ENCODE measurements around the gene PCNX2.

The PCNX2 gene

GRCh38 chr1:233333086-233333485 is 37.6 kb upstream of the PCNX2 start:
- H3K27ac ChIP-seq (ENCODE audit: insufficient read depth, low read length, poor library complexity, severe bottlenecking), result no peak overlapping the region
- no peaks in the 10 kb centered on the region for H3K27me3 ChIP-seq (replicated peaks; ENCODE audit: control insufficient read depth, insufficient read depth, low read length, poor library complexity, severe bottlenecking)
- H3K36me3 ChIP-seq (ENCODE audit: control insufficient read depth, insufficient read depth, low read length), result no peaks in the 10 kb centered on the region
- H3K4me1 ChIP-seq (ENCODE audit: control insufficient read depth, insufficient read depth, low read length, poor library complexity, severe bottlenecking), result peaks cover 5% of the 10 kb centered on the region
- no peak overlapping the region for H3K4me3 ChIP-seq (ENCODE audit: insufficient read depth, low read depth, low read length, poor library complexity, severe bottlenecking)
- DNase-seq, result no peak
- H3K9me3 ChIP-seq (ENCODE audit: control insufficient read depth, low read length), result no peaks in the 10 kb centered on the region

DNA sequence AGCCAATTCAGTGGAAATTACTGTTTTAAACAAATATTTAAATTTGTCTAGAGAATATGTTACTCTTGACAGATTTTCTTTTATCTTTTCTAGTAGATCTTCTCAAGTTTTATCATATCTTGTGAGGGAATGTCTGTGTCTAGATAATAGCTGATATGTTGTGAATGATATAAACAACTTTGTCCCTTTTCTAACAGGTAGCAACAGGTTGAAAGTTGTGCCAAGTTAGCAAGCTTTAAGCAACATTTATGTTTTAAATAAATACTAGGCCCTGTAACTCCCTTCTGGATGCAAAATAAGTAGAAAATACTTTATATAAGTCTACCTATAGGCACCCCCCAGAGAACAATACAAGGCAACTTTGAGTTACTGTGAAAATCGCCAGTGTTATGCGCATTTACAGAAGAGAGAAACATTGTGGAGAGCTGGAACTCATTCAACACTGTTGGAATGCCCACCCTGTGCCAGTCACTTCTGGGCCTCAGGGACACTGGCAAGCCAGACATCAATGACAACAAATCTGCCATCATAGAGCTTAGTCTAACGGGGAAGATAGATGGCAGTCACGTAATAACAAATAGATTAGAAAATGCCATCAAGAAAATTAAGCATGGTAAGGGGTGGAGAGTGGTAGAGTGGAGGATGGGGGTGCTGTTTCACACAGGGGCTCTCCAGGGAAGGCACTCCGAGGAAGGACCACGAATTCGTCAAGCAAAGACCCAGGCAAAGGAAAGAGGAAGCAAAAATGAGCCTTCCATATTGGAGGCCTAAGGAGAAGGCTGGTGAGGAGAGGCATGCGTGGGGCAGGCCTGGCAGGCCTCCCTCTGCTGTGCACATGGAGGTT is 36.4 kb upstream of the PCNX2 start:
- Histone ChIP-seq H3K27me3 (replicated peaks; ENCODE audit: control insufficient read depth, insufficient read depth, low read length, poor library complexity, severe bottlenecking) (no peaks in the 10 kb centered on the region), H3K36me3 (ENCODE audit: control insufficient read depth, insufficient read depth, low read length) (no peaks in the 10 kb centered on the region), H3K27ac (ENCODE audit: insufficient read depth, low read length, poor library complexity, severe bottlenecking) (no peak overlapping the region), H3K9me3 (ENCODE audit: control insufficient read depth, low read length) (no peaks in the 10 kb centered on the region), H3K4me3 (ENCODE audit: insufficient read depth, low read depth, low read length, poor library complexity, severe bottlenecking) (no peak overlapping the region), H3K4me1 (ENCODE audit: control insufficient read depth, insufficient read depth, low read length, poor library complexity, severe bottlenecking) (peaks cover 5% of the 10 kb centered on the region)
- no peak for DNase-seq

DNA sequence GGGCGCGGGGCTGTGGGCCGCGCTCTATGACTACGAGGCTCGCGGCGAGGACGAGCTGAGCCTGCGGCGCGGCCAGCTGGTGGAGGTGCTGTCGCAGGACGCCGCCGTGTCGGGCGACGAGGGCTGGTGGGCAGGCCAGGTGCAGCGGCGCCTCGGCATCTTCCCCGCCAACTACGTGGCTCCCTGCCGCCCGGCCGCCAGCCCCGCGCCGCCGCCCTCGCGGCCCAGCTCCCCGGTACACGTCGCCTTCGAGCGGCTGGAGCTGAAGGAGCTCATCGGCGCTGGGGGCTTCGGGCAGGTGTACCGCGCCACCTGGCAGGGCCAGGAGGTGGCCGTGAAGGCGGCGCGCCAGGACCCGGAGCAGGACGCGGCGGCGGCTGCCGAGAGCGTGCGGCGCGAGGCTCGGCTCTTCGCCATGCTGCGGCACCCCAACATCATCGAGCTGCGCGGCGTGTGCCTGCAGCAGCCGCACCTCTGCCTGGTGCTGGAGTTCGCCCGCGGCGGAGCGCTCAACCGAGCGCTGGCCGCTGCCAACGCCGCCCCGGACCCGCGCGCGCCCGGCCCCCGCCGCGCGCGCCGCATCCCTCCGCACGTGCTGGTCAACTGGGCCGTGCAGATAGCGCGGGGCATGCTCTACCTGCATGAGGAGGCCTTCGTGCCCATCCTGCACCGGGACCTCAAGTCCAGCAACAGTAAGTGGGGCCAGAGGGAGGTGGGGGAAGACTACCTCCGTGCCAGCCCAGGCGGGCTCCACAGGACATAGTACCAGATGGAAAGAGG is 32.8 kb upstream of the PCNX2 start:
- Histone ChIP-seq H3K9me3 (ENCODE audit: control insufficient read depth, low read length) (no peaks in the 10 kb centered on the region), H3K4me1 (ENCODE audit: control insufficient read depth, insufficient read depth, low read length, poor library complexity, severe bottlenecking) (peaks cover 5% of the 10 kb centered on the region), H3K4me3 (ENCODE audit: insufficient read depth, low read depth, low read length, poor library complexity, severe bottlenecking) (peak overlapping the region; percentile 72), H3K27ac (ENCODE audit: insufficient read depth, low read length, poor library complexity, severe bottlenecking) (no peak overlapping the region), H3K36me3 (ENCODE audit: control insufficient read depth, insufficient read depth, low read length) (no peaks in the 10 kb centered on the region), H3K27me3 (replicated peaks; ENCODE audit: control insufficient read depth, insufficient read depth, low read length, poor library complexity, severe bottlenecking) (no peaks in the 10 kb centered on the region)
- peak; percentile 2 to 15 (median 5) for DNase-seq

- H3K27ac ChIP-seq (ENCODE audit: insufficient read depth, low read length, poor library complexity, severe bottlenecking), result no peak within 1 kb of the TSS
- DNase-seq, result no peak
These were observed 32.2 kb upstream of the PCNX2 start, which contains the start of gene MAP3K21 for GRCh38 chr1:233327651-233328141. TSS of gene MAP3K21 (plus strand) at chr1:233327724. CDS start at chr1:233328029, 305 bp downstream.

GRCh38 chr1:233326811-233327650 is 31.5 kb upstream of the PCNX2 start:
- Histone ChIP-seq H3K9me3 (ENCODE audit: control insufficient read depth, low read length) (no peaks in the 10 kb centered on the region), H3K4me3 (ENCODE audit: insufficient read depth, low read depth, low read length, poor library complexity, severe bottlenecking) (peak overlapping the region; percentile 46), H3K27ac (ENCODE audit: insufficient read depth, low read length, poor library complexity, severe bottlenecking) (no peak overlapping the region), H3K4me1 (ENCODE audit: control insufficient read depth, insufficient read depth, low read length, poor library complexity, severe bottlenecking) (peaks cover 5% of the 10 kb centered on the region), H3K36me3 (ENCODE audit: control insufficient read depth, insufficient read depth, low read length) (no peaks in the 10 kb centered on the region), H3K27me3 (replicated peaks; ENCODE audit: control insufficient read depth, insufficient read depth, low read length, poor library complexity, severe bottlenecking) (no peaks in the 10 kb centered on the region)
- DNase-seq, result peak; percentile 82 to 86 (median 85)

More at GRCh38 chr1:233327651-233328141, 32.2 kb upstream of the PCNX2 start, which contains the start of gene MAP3K21:
- Histone ChIP-seq H3K9me3 (ENCODE audit: control insufficient read depth, low read length) (no peaks in the 10 kb centered on the region), H3K27me3 (replicated peaks; ENCODE audit: control insufficient read depth, insufficient read depth, low read length, poor library complexity, severe bottlenecking) (no peaks in the 10 kb centered on the region), H3K36me3 (ENCODE audit: control insufficient read depth, insufficient read depth, low read length) (no peaks in the 10 kb centered on the region), H3K4me3 (ENCODE audit: insufficient read depth, low read depth, low read length, poor library complexity, severe bottlenecking) (peak within 1 kb of the TSS; percentile 72), H3K4me1 (ENCODE audit: control insufficient read depth, insufficient read depth, low read length, poor library complexity, severe bottlenecking) (peaks cover 5% of the 10 kb centered on the region)

GRCh38 chr1:233326319-233326718 is 30.8 kb upstream of the PCNX2 start:
- no peaks in the 10 kb centered on the region for H3K9me3 ChIP-seq (ENCODE audit: control insufficient read depth, low read length)
- DNase-seq, result no peak
- peaks cover 5% of the 10 kb centered on the region for H3K4me1 ChIP-seq (ENCODE audit: control insufficient read depth, insufficient read depth, low read length, poor library complexity, severe bottlenecking)
- no peak overlapping the region for H3K27ac ChIP-seq (ENCODE audit: insufficient read depth, low read length, poor library complexity, severe bottlenecking)
- no peaks in the 10 kb centered on the region for H3K36me3 ChIP-seq (ENCODE audit: control insufficient read depth, insufficient read depth, low read length)
- no peak overlapping the region for H3K4me3 ChIP-seq (ENCODE audit: insufficient read depth, low read depth, low read length, poor library complexity, severe bottlenecking)
- H3K27me3 ChIP-seq (replicated peaks; ENCODE audit: control insufficient read depth, insufficient read depth, low read length, poor library complexity, severe bottlenecking), result no peaks in the 10 kb centered on the region

- Histone ChIP-seq H3K4me1 (ENCODE audit: control insufficient read depth, insufficient read depth, low read length, poor library complexity, severe bottlenecking) (peaks cover 2% of the 10 kb centered on the region), H3K9me3 (ENCODE audit: control insufficient read depth, low read length) (no peaks in the 10 kb centered on the region), H3K4me3 (ENCODE audit: insufficient read depth, low read depth, low read length, poor library complexity, severe bottlenecking) (no peak overlapping the region), H3K27ac (ENCODE audit: insufficient read depth, low read length, poor library complexity, severe bottlenecking) (no peak overlapping the region), H3K36me3 (ENCODE audit: control insufficient read depth, insufficient read depth, low read length) (no peaks in the 10 kb centered on the region), H3K27me3 (replicated peaks; ENCODE audit: control insufficient read depth, insufficient read depth, low read length, poor library complexity, severe bottlenecking) (no peaks in the 10 kb centered on the region)
- DNase-seq, result no peak
These were observed 28.2 kb upstream of the PCNX2 start for GRCh38 chr1:233323718-233324117.

- Histone ChIP-seq H3K4me1 (ENCODE audit: control insufficient read depth, insufficient read depth, low read length, poor library complexity, severe bottlenecking) (no peaks in the 10 kb centered on the region), H3K27ac (ENCODE audit: insufficient read depth, low read length, poor library complexity, severe bottlenecking) (no peak overlapping the region), H3K4me3 (ENCODE audit: insufficient read depth, low read depth, low read length, poor library complexity, severe bottlenecking) (no peak overlapping the region), H3K36me3 (ENCODE audit: control insufficient read depth, insufficient read depth, low read length) (no peaks in the 10 kb centered on the region), H3K9me3 (ENCODE audit: control insufficient read depth, low read length) (no peaks in the 10 kb centered on the region), H3K27me3 (replicated peaks; ENCODE audit: control insufficient read depth, insufficient read depth, low read length, poor library complexity, severe bottlenecking) (no peaks in the 10 kb centered on the region)
- no peak for DNase-seq
These were observed 24.5 kb upstream of the PCNX2 start for GRCh38 chr1:233320023-233320422.

DNA sequence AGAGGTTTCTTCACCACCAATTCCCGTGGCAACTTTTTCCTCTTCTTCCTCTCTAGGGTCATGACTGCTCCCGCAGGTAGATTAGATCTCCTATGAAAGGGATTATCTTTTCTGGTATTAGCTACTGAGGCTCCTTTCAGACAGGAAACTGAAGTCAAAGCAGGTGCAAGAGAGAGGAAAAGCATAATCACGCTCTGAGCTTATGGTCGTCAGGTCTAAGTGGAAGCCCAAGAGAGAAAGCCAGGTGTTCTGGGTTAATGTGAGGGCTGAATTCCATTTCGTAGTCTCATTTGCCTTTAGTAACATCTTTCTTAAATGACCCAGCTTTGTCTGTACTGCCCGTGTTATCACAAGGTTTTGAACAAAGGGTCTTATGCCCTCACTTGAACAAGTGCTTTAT is 23.7 kb upstream of the PCNX2 start:
- DNase-seq, result no peak
- Histone ChIP-seq H3K27me3 (replicated peaks; ENCODE audit: control insufficient read depth, insufficient read depth, low read length, poor library complexity, severe bottlenecking) (no peaks in the 10 kb centered on the region), H3K4me1 (ENCODE audit: control insufficient read depth, insufficient read depth, low read length, poor library complexity, severe bottlenecking) (no peaks in the 10 kb centered on the region), H3K27ac (ENCODE audit: insufficient read depth, low read length, poor library complexity, severe bottlenecking) (no peak overlapping the region), H3K9me3 (ENCODE audit: control insufficient read depth, low read length) (no peaks in the 10 kb centered on the region), H3K4me3 (ENCODE audit: insufficient read depth, low read depth, low read length, poor library complexity, severe bottlenecking) (no peak overlapping the region), H3K36me3 (ENCODE audit: control insufficient read depth, insufficient read depth, low read length) (no peaks in the 10 kb centered on the region)
